ENCODE measurements around the gene PLEKHG4B. TPM values are rescaled to one million over a fixed set of nuclear protein-coding genes. Genes with fewer than 3 reads are reported as not detected.
A peak's percentile ranks its signal among the peaks of the same experiment; 100 is the strongest.

Gene PLEKHG4B
- total RNA-seq, 1 donor from 2014 or later: 70.0 TPM

DNA sequence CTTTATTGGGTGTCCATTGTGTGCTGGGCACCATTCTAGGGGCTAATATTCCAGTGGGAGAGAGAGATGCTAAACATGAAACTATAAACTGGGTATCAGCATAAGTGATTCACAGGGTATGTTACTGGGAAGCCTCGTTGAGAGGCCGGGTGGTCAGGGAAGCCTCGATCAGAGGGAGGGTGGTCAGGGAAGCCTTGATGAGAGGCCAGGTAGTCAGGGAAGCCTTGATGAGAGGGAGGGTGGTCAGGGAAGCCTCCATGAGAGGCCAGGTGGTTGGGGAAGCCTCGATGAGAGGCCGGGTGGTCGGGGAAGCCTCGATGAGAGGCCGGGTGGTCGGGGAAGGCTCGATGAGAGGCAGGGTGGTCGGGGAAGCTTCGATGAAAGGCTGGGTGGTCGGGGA, 8.9 kb upstream of the PLEKHG4B start:
- Mint-ChIP-seq H3K9me3 (no peaks in the 10 kb centered on the region), H3K4me3 (peak overlapping the region; percentile 28), H3K27ac (peak overlapping the region; percentile 93), H3K27me3 (ENCODE audit: low read depth) (peaks cover 21% of the 10 kb centered on the region), H3K4me1 (peaks cover 36% of the 10 kb centered on the region), H3K36me3 (no peaks in the 10 kb centered on the region)
- DNase-seq (ENCODE audit: low spot score in 2 of 2, unreplicated experiment in 2 of 2): peak in 1 of 2 experiments; percentile 28
- TF ChIP-seq, protein P1, sequence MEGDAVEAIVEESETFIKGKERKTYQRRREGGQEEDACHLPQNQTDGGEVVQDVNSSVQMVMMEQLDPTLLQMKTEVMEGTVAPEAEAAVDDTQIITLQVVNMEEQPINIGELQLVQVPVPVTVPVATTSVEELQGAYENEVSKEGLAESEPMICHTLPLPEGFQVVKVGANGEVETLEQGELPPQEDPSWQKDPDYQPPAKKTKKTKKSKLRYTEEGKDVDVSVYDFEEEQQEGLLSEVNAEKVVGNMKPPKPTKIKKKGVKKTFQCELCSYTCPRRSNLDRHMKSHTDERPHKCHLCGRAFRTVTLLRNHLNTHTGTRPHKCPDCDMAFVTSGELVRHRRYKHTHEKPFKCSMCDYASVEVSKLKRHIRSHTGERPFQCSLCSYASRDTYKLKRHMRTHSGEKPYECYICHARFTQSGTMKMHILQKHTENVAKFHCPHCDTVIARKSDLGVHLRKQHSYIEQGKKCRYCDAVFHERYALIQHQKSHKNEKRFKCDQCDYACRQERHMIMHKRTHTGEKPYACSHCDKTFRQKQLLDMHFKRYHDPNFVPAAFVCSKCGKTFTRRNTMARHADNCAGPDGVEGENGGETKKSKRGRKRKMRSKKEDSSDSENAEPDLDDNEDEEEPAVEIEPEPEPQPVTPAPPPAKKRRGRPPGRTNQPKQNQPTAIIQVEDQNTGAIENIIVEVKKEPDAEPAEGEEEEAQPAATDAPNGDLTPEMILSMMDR (IDR thresholded peaks at IDR 0.05; ENCODE audit: unreplicated experiment): no peak

- TF ChIP-seq, protein P1 (IDR thresholded peaks at IDR 0.05; ENCODE audit: unreplicated experiment): no peak
- H3K27me3 Mint-ChIP-seq (ENCODE audit: low read depth): peaks cover 31% of the 10 kb centered on the region
- H3K27ac Mint-ChIP-seq: peak overlapping the region; percentile 45
- DNase-seq (ENCODE audit: low spot score in 2 of 2, unreplicated experiment in 2 of 2): peak in 1 of 2 experiments; percentile 32
- no peak overlapping the region for H3K4me3 Mint-ChIP-seq
- H3K4me1 Mint-ChIP-seq: peaks cover 33% of the 10 kb centered on the region
- H3K36me3 Mint-ChIP-seq: no peaks in the 10 kb centered on the region
- H3K9me3 Mint-ChIP-seq: no peaks in the 10 kb centered on the region
Measured at GRCh38 chr5:85334-85995, 6.5 kb upstream of the PLEKHG4B start.

DNA sequence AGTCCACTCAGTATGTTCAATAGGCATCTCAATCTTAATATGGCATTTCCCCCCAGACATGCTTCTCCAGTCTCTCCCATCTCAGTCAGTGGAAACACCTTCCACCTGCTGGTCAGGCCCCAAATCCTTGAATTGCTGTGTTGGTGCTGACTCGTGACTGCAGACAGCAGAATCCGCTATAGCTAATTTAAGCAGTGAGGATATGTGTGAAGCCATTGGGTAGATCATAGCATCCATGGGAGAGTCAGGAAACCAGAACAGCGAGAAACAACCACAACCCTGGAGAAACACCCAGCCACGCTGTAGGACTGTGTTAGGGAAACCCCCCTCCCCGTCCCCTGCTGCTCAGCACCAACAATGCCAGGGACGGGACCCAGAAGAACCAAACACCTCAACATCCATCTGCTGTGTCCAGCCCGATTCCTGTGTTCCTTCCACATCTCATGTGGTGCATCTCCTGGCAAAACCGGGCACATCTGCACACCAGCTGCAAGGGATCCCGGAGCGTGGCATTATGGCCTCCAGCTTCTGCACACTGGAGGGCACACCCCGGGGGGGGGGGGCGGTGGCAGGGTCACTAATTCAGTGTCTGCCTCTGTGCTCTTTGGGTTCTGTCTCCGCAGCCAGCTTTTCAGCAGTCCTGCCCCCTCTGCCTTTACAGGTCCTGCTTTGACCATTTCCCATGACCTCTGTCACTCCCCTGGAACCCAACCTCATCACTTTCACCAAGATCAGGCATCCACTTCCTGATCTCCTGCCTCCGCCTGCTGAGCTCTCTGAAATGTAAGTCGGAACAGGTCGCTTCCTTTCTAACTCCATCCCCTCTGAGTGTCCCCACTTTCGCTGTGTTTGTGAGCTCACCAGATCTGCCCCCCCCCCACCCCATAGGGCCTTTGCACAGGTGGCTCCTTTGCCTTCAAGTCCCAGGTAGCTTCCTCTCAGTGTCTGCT, 2.4 kb upstream of the PLEKHG4B start:
- H3K27ac Mint-ChIP-seq: no peak overlapping the region
- H3K4me3 Mint-ChIP-seq: no peak overlapping the region
- H3K9me3 Mint-ChIP-seq: no peaks in the 10 kb centered on the region
- H3K36me3 Mint-ChIP-seq: no peaks in the 10 kb centered on the region
- peaks cover 28% of the 10 kb centered on the region for H3K27me3 Mint-ChIP-seq (ENCODE audit: low read depth)
- TF ChIP-seq, protein P1 (IDR thresholded peaks at IDR 0.05; ENCODE audit: unreplicated experiment): no peak
- H3K4me1 Mint-ChIP-seq: peaks cover 40% of the 10 kb centered on the region
- DNase-seq (ENCODE audit: low spot score in 2 of 2, unreplicated experiment in 2 of 2): peak in 1 of 2 experiments; percentile 28

- Mint-ChIP-seq H3K4me3 (peak overlapping the region; percentile 72), H3K27me3 (ENCODE audit: low read depth) (peaks cover 28% of the 10 kb centered on the region), H3K9me3 (no peaks in the 10 kb centered on the region), H3K4me1 (peaks cover 34% of the 10 kb centered on the region), H3K36me3 (peaks cover 7% of the 10 kb centered on the region), H3K27ac (peak overlapping the region; percentile 96)
- TF ChIP-seq, protein P1 (IDR thresholded peaks at IDR 0.05; ENCODE audit: unreplicated experiment): no peak
- DNase-seq (ENCODE audit: low spot score in 2 of 2, unreplicated experiment in 2 of 2): peak in 1 of 2 experiments; percentile 46
Measured at GRCh38 chr5:90590-91547, 1.1 kb upstream of the PLEKHG4B start.
